Fibroblast of skin of left quadriceps (primary cell): Measurements from ENCODE around the gene PRRT4.

Experiments
- DNase-seq, 2 experiments: peaks; one replicate each; pipeline ENCODE4 v3.0.0-alpha.2; 2013; ENCODE audit warnings: low read depth in 2 of 2

The PRRT4 gene

DNA sequence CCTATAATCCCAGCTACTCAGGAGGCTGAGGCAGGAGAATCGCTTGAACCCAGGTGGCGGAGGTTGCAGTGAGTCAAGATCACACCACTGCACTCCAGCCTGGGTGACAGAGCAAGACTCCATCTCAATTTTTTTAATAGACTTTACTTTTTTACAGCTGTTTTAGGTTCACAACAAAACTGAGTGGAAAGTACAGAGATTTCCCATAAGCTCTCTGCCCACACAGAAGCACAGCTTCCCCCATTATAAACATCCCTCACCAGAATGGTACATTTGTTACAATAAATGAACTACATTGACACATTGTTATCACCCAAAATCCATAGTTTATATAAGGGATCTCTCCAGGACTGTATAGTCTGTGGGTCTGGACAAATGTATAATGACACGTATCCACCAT lies 14.6 kb upstream of the PRRT4 start:
- DNase-seq: no peak

DNA sequence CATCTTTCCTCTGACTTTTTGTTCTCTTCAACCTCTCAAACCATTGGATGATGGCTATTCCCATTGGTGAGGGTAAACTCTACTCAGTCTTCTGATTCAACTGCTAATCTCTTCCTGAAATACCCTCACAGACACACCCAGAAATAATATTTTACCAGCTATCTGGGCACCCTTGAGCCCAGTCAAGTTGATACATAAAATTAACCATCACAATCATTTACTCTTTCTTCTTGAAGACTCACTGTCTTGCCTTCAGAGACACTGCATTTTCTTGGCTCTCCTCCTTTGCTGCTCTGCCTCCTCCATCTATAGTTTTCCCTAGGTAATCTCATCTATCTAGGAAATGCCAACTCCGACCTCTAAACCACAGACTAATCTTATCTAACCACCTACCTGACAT lies 12.6 kb upstream of the PRRT4 start:
- no peak for DNase-seq

DNA sequence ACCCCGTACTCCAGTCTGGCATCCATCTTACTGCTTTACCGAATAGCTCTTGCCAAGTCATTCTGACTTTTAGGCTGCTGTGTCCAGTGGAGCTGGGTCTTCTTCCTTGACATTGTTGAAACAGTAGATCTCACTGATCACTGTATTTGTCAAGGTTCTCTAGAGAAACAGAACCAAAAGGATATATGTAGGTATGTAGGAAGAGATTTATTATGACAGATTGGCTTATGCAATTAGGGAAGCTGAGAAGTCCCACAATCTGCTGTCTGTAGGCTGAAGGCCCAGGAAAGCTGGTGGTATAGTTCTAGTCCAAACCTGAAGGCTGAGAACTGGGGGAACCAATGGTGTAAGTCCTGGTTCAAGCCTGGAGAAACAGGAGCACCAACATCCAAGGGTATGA lies 12.1 kb upstream of the PRRT4 start:
- no peak for DNase-seq

DNA sequence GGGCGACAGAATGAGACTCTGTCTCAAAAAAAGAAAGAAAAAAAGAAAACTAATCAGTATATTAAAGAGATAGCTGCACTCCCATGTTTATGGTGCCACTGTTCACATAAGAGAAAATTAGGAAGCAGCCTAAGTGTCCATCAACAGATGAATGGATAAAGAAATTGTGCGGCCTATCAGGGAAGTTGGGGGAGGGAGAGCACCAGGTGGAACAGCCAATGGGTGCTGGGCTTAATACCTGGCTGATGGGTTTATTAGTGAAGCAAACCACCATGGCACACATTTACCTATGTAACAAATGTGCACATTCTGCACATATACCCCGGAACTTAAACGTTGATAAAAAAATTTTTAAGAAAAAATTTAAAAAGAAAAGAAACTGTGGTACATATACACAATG lies 9.0 kb upstream of the PRRT4 start:
- DNase-seq: no peak

DNA sequence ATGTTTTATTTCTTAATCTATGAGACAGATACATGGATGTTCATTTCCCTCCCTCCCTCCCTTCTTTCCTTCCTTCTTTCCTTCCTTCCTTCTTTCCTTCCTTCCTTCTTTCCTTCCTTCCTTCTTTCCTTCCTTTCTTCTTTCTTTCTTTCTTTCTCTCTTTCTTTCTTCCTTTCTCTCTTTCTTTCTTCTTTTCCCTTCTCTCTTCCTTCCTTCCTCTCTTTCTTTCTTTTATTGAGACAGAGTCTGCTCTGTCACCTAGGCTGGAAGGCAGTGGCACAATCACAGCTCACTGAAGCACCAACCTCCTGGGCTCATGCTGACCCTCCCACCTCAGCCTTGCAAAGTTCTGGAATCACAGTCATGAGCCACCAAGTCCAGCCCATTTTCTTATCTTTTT lies 5.5 kb upstream of the PRRT4 start:
- no peak for DNase-seq

DNA sequence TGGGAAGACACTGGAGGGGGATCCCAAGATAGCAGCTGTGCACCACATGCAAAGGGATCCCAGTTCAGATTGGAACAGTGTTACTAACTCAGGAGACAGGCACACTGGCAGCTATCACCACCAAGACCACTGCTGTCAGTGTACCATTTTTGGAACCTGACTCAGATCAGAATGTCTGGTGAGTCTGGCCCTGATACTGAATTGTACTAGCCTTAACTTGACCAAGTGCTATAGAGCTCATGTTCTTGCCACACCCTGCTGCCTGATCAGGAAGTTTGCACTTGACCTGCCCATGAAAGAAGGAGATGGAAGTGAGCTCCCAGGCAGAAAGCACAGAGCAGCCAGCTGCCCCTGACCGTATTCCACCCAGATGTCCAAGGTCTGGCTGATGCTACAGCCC lies 4.8 kb upstream of the PRRT4 start:
- DNase-seq: no peak

DNA sequence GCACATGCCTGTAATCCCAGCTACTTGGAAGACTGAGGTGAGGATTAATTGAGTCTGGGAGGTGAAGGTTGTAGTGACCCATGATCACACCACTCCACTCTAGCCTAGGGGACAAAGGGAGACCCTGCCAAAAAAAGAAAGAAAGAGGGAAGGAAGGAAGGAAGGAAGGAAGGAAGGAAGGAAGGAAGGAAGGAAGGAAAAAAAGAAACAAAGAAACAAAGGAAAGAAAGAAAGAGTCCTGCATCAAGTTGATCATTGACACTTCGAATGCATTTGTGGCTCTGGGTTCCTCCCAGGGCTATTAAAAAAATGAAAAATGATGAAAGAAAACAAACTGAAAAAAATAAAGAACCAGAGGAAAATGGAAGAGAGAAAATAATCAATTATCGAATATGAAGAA lies 3.9 kb upstream of the PRRT4 start:
- DNase-seq: no peak

DNA sequence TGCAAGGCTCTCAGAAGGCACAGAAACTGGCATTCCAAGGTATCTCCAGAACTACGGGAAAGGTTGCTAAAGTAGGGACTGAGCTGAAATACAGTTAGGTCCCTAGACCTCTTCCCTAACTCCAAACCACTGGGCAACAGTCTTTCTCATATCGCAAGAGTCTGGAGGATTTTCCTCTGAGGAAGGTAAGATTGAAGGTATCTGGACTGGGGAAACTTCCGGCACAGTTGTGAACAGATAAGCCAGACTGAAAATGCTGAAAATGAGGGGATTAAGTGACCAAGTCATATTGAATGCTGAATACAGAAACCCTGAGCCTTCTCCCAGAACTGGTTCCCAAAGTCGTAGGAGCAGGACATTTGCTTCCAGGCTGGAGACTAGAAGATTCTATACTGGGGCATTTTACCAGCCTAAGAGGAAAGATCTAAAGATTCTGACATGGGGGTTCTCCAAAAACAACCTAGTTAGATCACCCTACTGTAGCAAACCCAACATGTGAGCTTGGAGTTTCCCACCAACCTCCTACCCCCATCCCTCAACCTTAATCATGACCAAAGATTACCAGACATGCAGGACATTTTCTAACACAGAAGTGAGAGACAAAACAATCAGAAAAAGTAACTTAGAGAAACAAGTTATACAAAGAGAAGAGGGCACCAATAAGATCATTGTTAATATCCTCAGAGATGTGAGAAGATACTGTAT lies 2.8 kb upstream of the PRRT4 start:
- DNase-seq: no peak

DNA sequence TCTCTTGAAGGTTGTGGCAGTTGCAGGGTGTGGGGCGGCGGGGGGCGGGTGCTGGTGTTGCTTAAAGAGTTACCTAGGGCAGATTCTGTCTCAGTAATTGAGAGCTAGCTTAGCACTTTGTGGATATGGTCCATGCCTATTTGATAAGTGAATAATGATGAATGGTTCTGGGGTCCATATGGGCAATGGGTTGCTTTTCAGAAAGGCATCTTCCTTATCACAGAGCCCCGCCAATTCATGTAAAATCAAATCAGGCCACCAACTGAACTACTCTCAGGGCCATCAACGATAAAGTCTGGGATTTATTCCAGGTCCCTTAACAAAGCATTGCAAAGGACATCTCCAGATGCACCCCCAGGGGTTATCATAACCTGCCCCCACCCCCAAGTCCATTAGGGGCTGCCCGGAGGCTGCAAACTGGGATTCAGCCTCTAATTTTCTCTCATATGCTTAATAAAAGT lies 1.8 kb upstream of the PRRT4 start:
- DNase-seq: no peak

DNA sequence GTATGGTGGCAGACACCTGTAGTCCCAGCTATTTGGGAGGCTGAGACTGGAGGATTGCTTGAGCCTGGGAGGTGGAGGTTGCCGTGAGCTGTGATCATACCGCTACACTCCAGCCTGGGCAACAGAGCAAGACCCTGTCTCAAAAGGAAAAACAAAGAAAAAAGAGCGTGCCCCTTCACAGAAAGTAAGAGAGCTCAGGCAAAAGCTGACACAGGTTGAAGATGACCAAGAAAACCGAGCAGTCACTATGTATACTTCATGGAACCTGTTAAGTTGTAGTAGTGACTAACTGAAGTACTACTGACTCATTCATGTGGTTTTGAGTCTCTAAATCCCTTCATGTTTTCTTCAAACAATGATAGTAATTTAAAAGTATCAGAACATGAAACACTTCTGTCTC lies 1.2 kb upstream of the PRRT4 start:
- DNase-seq: no peak

DNA sequence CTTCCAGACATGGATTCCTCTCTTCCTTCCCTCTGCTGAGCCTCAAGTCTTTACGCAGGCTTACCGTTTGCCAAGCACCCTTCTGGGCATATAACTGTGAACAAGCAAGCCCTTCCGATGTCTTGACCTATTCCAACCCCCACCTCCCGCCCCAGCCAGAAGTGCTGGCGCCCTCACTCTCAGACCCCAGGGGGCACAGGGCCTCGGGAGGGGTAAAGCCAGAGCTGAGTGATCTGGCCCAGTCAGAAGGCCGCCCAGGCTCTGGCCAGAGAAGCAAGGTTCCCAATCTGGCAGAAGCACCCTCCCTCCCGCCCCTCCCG lies 1.2 kb downstream of the PRRT4 start:
- no peak for DNase-seq

DNA sequence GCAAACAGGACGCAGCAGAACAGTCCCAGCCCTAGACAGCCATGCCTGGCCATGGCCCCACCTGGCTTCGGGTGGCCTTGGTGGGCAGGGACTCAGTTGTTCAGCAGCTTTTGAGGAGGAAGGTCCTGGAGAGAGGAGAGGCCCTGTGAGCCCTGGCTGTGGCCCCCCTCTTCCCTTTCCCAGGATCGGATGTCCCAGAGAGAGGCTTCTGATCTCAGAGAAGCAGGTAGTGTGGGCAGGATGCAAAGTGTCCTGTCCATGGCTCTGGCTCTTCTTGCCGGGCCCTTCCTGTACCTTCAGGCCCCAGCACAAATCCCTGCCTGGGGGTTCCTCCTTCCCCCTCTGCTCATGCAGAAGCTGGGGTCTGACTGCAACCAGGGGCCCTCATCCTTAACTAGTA lies 1.6 kb downstream of the PRRT4 start:
- DNase-seq: no peak

DNA sequence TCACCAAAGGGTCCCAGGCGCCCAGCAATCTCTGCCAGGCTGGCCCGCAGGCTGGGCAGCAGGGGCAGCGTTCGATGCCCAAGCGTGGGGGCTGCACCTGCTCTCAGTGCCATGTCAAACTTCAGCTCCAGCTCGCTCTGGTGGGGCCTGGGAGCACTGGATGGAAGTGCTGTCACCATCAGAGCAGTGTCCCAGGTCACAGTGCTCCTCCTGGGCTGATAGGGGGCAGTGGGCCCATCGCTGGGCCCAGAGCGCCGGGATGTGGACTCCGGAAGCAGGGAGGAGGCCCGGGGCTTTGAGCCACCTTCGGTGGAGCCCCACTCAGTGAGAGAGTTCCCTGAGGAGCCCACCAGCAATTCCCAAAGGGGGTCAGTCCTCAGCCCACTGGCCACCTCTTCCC lies 2.2 kb downstream of the PRRT4 start:
- DNase-seq: no peak

DNA sequence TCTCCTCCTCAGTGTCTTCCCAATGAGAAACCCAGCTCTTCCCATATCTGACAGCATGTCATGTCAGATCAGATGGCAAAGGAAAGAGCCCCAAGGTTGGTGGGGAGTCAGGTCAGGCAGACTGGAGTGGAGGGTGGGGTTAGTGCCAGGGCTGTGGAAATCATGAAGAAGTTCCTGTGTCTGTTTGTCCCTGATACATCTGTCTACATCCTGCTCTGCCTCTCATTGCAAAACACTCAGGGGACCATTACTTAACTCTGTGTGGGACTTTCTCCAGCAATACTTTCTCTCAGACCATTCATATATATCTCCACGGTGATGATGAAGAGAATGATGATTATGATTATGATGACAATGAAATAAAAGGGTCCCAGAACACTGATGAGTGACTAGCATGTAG lies 3.3 kb downstream of the PRRT4 start:
- no peak for DNase-seq

DNA sequence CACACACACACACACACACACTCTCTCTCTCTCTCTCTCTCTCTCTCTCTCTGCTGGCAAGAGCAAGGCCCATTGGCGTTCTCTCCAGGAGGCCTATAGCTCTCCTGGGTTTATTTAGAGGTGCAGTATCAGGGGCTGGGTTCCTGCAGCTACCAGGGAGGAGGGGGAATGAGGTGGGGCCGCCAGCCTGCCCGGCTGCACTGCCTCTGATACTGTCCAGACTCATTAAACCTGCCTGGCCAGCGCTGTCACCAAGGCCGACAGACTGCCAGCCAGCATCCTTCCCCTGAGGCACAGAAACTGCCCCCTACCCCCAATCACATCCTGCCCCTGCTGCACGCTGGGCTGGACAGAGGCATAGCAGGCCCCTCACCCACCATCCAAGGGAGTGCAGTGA lies 4.3 kb downstream of the PRRT4 start:
- no peak for DNase-seq

DNA sequence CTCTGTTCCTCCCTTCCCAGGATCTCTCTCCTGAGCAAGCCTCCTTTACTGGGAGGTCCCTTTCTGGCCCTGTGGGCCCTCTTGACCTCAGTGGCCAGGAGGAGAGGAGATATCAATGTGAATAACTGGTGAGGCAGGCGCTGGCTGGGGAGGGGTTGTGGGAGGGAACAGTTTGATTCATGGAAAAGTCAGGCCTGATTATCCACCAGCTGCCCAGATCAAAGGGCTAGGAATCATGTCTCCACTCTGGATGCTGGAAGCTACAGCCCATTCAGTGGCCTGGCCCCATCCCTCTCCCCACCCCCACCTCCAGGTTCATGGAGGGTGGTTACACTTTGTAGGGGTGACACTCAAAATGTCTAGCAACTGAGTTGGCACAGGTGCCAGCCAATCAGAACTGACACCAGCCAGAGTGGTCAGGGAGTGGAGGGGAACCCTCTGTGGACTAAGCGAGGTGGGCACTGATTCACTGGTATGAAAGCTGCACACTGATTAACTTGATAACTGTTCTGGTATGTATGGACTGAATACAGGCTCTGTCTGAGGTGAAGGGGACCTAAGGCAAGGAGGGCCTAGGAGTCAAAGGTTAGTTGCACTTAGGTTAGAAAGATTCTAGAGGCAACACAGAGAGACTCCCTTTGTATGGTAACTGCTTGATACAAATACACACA lies 4.8 kb downstream of the PRRT4 start:
- DNase-seq: no peak

DNA sequence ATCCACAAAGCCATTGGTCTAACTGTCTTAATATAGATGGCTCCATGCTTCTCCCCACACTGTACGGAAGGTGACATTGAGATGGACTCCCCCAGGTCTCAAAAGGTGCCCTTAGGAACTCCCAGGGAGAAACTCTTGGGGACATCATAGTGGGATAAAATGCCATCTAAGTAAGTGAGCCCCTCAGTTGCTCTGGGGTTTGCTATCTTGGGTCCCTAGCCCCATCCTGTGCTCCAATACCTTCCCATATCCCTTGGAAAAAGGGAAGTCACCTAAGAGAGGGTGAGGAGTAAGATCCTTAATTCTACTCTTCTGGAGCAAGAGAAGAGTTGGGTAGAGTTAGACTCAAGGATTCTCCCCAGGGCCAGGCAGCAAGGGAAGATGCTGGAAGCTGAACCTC lies 7.9 kb downstream of the PRRT4 start:
- no peak for DNase-seq

DNA sequence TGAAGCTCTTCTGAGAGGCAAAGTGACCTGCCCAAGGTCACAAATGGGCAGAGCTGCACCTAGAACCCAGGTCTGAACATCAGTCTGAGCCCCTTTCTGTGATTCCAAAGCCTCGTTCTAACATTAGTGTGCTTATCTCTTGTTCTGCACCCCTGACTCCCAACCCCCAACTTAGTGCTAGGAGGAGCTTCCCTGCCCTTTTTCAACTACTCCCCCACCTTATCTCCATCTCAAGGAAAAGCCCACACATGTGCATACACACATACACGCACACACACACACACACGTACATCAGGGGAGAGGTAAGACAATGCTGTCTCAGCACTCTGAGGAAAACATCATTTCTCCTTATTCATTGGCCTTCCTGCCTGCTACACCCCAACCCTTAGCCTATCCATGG lies 8.3 kb downstream of the PRRT4 start:
- DNase-seq: no peak

DNA sequence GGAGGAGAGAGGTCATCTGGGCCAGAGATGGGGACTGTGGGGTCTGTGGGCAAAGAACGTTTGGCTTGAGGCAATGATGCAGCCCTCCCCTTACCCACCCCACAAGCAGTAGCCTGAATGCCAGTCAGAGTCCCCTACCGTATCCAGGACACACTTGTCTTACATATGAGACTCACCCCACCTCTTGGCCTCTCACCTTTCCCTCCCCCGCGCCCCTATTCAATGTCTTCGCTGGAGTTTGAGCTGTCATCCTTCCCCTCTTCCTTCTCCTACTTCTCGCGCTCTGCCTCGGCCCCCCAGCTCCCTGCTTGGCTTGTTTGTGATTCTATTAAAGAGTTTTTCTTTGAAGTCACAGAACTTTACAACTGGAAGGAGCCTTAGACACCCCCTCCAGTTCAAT lies 8.9 kb downstream of the PRRT4 start:
- no peak for DNase-seq

DNA sequence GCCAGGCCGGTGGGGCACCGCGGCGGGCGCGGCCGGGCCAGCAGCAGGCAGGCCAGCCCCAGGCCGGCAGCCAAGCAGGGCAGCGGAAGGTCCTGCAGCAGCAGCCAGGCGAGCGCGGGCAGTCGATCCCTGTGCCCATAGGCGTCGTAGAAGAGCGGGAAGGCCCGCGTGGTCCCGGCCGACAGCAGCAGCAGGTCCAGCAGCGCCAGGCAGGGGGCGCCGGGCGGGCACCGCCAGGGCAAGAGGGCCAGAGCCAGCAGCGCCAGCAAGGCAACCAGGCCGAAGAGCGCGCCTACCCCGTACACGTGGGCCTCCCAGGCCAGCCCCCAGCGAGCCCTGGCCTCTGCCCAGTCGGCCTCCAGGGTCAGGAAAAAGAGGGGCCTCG lies 9.3 kb downstream of the PRRT4 start:
- DNase-seq: no peak

DNA sequence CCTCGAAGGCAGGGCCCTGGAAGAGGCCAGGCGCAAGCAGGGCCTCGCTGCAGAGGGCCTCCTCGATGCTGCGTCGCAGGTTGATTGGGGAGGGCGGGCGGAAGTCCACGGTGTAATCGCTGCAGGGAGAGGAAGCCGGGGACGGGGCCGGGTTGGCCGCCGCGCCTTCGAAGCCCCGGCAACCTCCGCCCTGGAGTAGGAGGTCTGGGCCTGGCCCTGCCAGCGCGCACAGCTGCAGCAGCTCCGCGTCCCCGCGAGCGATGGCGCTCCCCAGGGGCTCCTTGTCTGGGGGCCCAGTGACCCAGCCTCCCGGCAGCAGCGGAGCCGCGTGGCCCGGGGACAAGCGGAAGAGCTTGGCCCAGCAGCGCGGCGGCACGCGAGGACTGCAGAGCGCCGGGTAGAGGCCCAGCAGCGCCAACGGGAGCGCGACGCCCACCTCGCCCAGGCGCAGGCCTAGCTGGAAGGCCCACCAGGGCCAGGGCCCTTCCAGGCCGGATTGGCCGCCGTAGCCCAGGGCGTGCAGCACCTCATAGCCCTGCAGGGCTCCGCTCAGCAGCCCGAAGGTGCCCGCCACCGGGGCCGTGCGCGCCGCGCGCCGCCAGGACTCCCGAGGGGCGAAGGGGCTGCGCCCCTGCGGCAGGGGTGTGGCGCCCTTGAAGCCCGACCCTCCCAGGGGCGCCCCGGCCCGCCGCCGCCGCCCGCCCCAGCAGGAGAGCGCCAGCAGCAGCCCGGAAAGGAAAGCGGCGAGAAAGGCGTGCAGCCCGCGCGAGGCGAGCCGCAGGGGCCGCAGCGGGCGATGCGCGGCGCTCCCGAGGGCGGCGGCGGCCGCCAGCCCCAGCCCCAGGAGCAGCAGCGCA lies 10.0 kb downstream of the PRRT4 start:
- no peak for DNase-seq

DNA sequence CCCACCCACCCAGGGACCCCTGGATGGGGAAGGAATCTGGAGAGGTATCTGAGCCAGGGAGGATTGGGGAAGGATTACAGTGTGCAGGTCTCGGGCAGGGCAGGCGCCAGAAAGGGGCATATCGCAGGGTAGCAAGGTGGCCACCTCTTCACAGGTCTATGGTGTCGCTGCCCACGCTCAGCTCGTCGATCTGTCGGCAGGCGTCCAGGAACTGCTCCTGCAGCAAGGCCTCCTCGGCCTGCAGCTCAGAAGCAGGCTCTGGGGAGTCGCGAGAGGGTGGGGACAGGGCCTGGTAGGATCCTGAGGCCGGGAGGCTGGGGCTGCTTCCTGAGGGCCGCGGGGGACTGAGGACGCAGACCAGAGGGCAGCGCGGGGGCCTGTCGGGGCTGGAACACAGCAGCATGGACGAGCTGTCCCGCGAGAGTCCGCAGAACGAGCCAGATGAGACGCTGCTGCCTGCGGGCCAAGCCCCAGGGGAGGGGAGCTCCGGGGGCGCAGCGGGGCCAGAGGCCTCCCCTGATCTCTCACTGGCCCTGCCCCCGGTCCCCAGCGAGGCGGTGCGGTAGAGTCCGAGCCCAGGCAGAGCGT lies 10.7 kb downstream of the PRRT4 start:
- DNase-seq: no peak

DNA sequence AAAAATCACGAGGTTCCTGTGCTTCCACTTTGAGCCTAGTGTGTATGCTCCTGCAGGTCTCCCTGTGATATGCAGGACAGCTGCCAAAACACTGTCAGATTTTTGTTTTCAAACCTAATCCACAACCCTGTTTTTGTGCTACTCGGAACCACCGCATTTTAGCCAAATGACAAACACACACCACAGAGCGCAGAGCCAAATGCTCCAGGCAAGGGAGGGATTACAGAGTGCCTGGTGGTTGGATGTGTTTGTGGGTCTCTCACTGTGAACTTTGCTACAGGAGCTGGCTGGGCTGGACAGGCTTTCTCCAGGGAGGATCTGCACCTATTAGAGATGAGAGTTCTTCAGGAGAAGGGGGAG lies 12.0 kb downstream of the PRRT4 start:
- DNase-seq: no peak
